PC-9 (cell line): ENCODE data around the gene ZFPM1. TPM values are rescaled to one million over a fixed set of nuclear protein-coding genes. Genes with fewer than 3 reads are reported as not detected.

Source experiments
- BruUV-seq: library from RNA; stranded (reverse); fragments of 400-500 nt; replicated peaks from 2 replicates; lab custom pipeline; 2021; lab: Mats Ljungman, UMichigan
- CTCF ChIA-PET: fragments of 300-600 bp; sonication (Branson Sonifier 250); formaldehyde crosslinking; loops from one replicate; lab custom pipeline; 2022; ENCODE audit warnings: antibody characterized with exemption; lab: Charles Lee
- POLR2A ChIA-PET: fragments of 300-600 bp; sonication (Branson Sonifier 250); formaldehyde crosslinking; loops from one replicate; lab custom pipeline; 2022; ENCODE audit warnings: antibody characterized with exemption; ENCODE audit not compliant: unreplicated experiment; lab: Charles Lee
- DNase-seq, 2 experiments: peaks; one replicate each; pipeline versions ENCODE4 v3.0.0 to v3.0.0-alpha.2; 2015 to 2022; ENCODE audit warnings: mixed read lengths in 1 of 2
- H2AFZ ChIP-seq: fragments of 200-600 bp; sonication (generic); 2 replicates; pipeline ENCODE4 v1.8.1; 2017; ENCODE audit warnings: antibody characterized with exemption
- H3F3A ChIP-seq: fragments of 200-600 bp; sonication (generic); 2 replicates; pipeline ENCODE4 v1.8.1; 2017; ENCODE audit warnings: antibody characterized with exemption, mild to moderate bottlenecking, low read depth; ENCODE audit not compliant: insufficient read depth
- H3K27ac ChIP-seq: fragments of 200-600 bp; sonication (generic); 2 replicates; pipeline ENCODE4 v1.6.1; 2016; ENCODE audit warnings: mixed run types
- H3K27me3 ChIP-seq: fragments of 200-600 bp; sonication (generic); 2 replicates; pipeline ENCODE4 v1.6.1; 2016; ENCODE audit warnings: low read depth, mixed run types; ENCODE audit not compliant: insufficient read depth
- H3K36me3 ChIP-seq: fragments of 200-600 bp; sonication (generic); 2 replicates; pipeline ENCODE4 v1.6.1; 2016; ENCODE audit warnings: low read depth, mixed run types
- H3K4me1 ChIP-seq: fragments of 200-600 bp; sonication (generic); replicated peaks from 2 replicates; pipeline ENCODE4 v1.6.1; 2016; ENCODE audit warnings: mixed run types; ENCODE audit not compliant: insufficient read depth
- H3K4me2 ChIP-seq: fragments of 200-600 bp; sonication (generic); 2 replicates; pipeline ENCODE4 v1.6.1; 2017; ENCODE audit warnings: mixed run types
- H3K4me3 ChIP-seq: fragments of 200-600 bp; sonication (generic); 2 replicates; pipeline ENCODE4 v1.6.1; 2016; ENCODE audit warnings: mixed run types
- H3K79me2 ChIP-seq: fragments of 200-600 bp; sonication (generic); 2 replicates; pipeline ENCODE4 v1.6.1; 2017; ENCODE audit warnings: low read depth, mixed run types
- H3K9me2 ChIP-seq: fragments of 200-600 bp; sonication (generic); 2 replicates; pipeline ENCODE4 v1.8.1; 2017; ENCODE audit warnings: mild to moderate bottlenecking; ENCODE audit not compliant: insufficient read depth
- H3K9me3 ChIP-seq: fragments of 200-600 bp; sonication (generic); 2 replicates; pipeline ENCODE4 v1.8.1; 2016; ENCODE audit warnings: low read depth; ENCODE audit not compliant: insufficient read depth
- H4K20me1 ChIP-seq: fragments of 200-600 bp; sonication (generic); 2 replicates; pipeline ENCODE4 v1.8.1; 2017; ENCODE audit not compliant: insufficient read depth
- CTCF ChIP-seq: fragments of 200-600 bp; sonication (generic); conservative IDR thresholded peaks from 2 replicates; pipeline ENCODE4 v1.6.1; 2017; ENCODE audit warnings: mixed run types, antibody characterized with exemption, mild to moderate bottlenecking, moderate library complexity
- EZH2 ChIP-seq: fragments of 200-600 bp; sonication (generic); IDR thresholded peaks from 2 replicates; pipeline ENCODE4 v1.8.0; 2017; ENCODE audit warnings: antibody characterized with exemption, low read depth
- intact Hi-C: fragments of 100-400 bp; cut with micrococcal nuclease; formaldehyde crosslinking; loops from one replicate; pipeline ENCODE4 v1.10.0; 2022; ENCODE audit not compliant: unreplicated experiment
- total RNA-seq: library from RNA; stranded (reverse); gene quantifications from 2 replicates; pipeline ENCODE4 v1.2.3, GENCODE V29; 2021

Gene ZFPM1
- total RNA-seq, 1 experiment from 2014 or later = 19.7 TPM

- TF ChIP-seq EZH2 (no peak), CTCF (no peak)
- H3K9me2 ChIP-seq = no peaks in the 10 kb centered on the region
- no peaks in the 10 kb centered on the region for H3K9me3 ChIP-seq
- BruUV-seq = no TSS peak
- no peaks in the 10 kb centered on the region for H3K27me3 ChIP-seq
- H3K79me2 ChIP-seq = no peaks in the 10 kb centered on the region
- H3K4me2 ChIP-seq = no peak overlapping the region
- DNase-seq = no peak
- H3K4me3 ChIP-seq = no peak overlapping the region
- no peak overlapping the region for H2AFZ ChIP-seq
- POLR2A ChIA-PET = no interaction called here
- no peaks in the 10 kb centered on the region for H3F3A ChIP-seq
- H3K4me1 ChIP-seq = no peaks in the 10 kb centered on the region
- CTCF ChIA-PET = no interaction called here
- no peaks in the 10 kb centered on the region for H4K20me1 ChIP-seq
- intact Hi-C loops = no loop called here
- no peak overlapping the region for H3K27ac ChIP-seq
- no peaks in the 10 kb centered on the region for H3K36me3 ChIP-seq
Measured at GRCh38 chr16:88432174-88432573, 20.9 kb upstream of the ZFPM1 start.

- POLR2A ChIA-PET = no interaction called here
- no peaks in the 10 kb centered on the region for H3K9me3 ChIP-seq
- no peaks in the 10 kb centered on the region for H4K20me1 ChIP-seq
- no peak overlapping the region for H2AFZ ChIP-seq
- TF ChIP-seq CTCF (no peak), EZH2 (no peak)
- H3K36me3 ChIP-seq = no peaks in the 10 kb centered on the region
- H3K79me2 ChIP-seq = no peaks in the 10 kb centered on the region
- no peaks in the 10 kb centered on the region for H3K9me2 ChIP-seq
- no TSS peak for BruUV-seq
- no peaks in the 10 kb centered on the region for H3K4me1 ChIP-seq
- no peak overlapping the region for H3K4me3 ChIP-seq
- H3K27me3 ChIP-seq = no peaks in the 10 kb centered on the region
- H3K4me2 ChIP-seq = no peak overlapping the region
- intact Hi-C loops = no loop called here
- no peak for DNase-seq
- CTCF ChIA-PET = no interaction called here
- no peak overlapping the region for H3K27ac ChIP-seq
- H3F3A ChIP-seq = no peaks in the 10 kb centered on the region
Measured at GRCh38 chr16:88432753-88433152, 20.3 kb upstream of the ZFPM1 start.

- no peak for DNase-seq
- no TSS peak for BruUV-seq
- H3F3A ChIP-seq = no peaks in the 10 kb centered on the region
- no peak overlapping the region for H3K4me2 ChIP-seq
- H4K20me1 ChIP-seq = no peaks in the 10 kb centered on the region
- no peaks in the 10 kb centered on the region for H3K4me1 ChIP-seq
- no peaks in the 10 kb centered on the region for H3K9me2 ChIP-seq
- no peak overlapping the region for H2AFZ ChIP-seq
- H3K27ac ChIP-seq = no peak overlapping the region
- no peaks in the 10 kb centered on the region for H3K27me3 ChIP-seq
- H3K9me3 ChIP-seq = no peaks in the 10 kb centered on the region
- no peaks in the 10 kb centered on the region for H3K36me3 ChIP-seq
- intact Hi-C loops = no loop called here
- POLR2A ChIA-PET = no interaction called here
- no peaks in the 10 kb centered on the region for H3K79me2 ChIP-seq
- H3K4me3 ChIP-seq = no peak overlapping the region
- TF ChIP-seq EZH2 = no peak
- no peak for TF ChIP-seq CTCF
- CTCF ChIA-PET = no interaction called here
Measured at GRCh38 chr16:88433632-88434352, 19.3 kb upstream of the ZFPM1 start.
